HepG2 (cell line): ENCODE data around the gene TNFAIP8L1. TPM values are rescaled to one million over a fixed set of nuclear protein-coding genes. Genes with fewer than 3 reads are reported as not detected.

Source experiments
- AGO2 ChIP-seq: fragments of 200-400 bp; formaldehyde crosslinking; optimal IDR thresholded peaks from 2 replicates; pipeline ENCODE3; 2017; ENCODE audit warnings: mild to moderate bottlenecking, low read depth, low read length, moderate library complexity
- ARNT2 ChIP-seq: sonication (generic); formaldehyde crosslinking; IDR thresholded peaks from 2 replicates; pipeline ENCODE4 v1.8.0; 2022; ENCODE audit warnings: mild to moderate bottlenecking, low read depth, missing genetic modification reagents, moderate library complexity
- ATRX ChIP-seq: sonication (generic); formaldehyde crosslinking; IDR thresholded peaks from 2 replicates; pipeline ENCODE4 v1.4.0; 2020; ENCODE audit warnings: missing genetic modification reagents, borderline replicate concordance
- CAMTA2 ChIP-seq: sonication (generic); formaldehyde crosslinking; IDR thresholded peaks from 2 replicates; pipeline ENCODE4 v1.4.0; 2020; ENCODE audit warnings: mild to moderate bottlenecking, missing genetic modification reagents, borderline replicate concordance
- CENPT ChIP-seq: sonication (generic); formaldehyde crosslinking; IDR thresholded peaks from 2 replicates; pipeline ENCODE4 v1.8.0; 2022; ENCODE audit warnings: low read depth, mild to moderate bottlenecking, moderate library complexity, missing genetic modification reagents
- EED ChIP-seq: sonication (generic); formaldehyde crosslinking; IDR thresholded peaks from 2 replicates; pipeline ENCODE4 v1.5.0; 2020; ENCODE audit warnings: mild to moderate bottlenecking, missing genetic modification reagents
- HNF4A ChIP-seq: sonication (generic); formaldehyde crosslinking; IDR thresholded peaks from 2 replicates; pipeline ENCODE4 v1.4.0; 2020; ENCODE audit warnings: missing genetic modification reagents
- JARID2 ChIP-seq: sonication (generic); formaldehyde crosslinking; IDR thresholded peaks from 2 replicates; pipeline ENCODE4 v1.8.1; 2023; ENCODE audit warnings: missing genetic modification reagents, inconsistent platforms; ENCODE audit not compliant: insufficient replicate concordance
- MXD4 ChIP-seq: IDR thresholded peaks from 2 replicates; pipeline ENCODE4 v1.6.1; 2016; ENCODE audit warnings: mild to moderate bottlenecking, missing biosample characterization, missing genetic modification reagents
- POGZ ChIP-seq: sonication (generic); formaldehyde crosslinking; IDR thresholded peaks from 2 replicates; pipeline ENCODE4 v1.4.0; 2020; ENCODE audit warnings: mild to moderate bottlenecking, missing genetic modification reagents
- RCOR2 ChIP-seq: IDR thresholded peaks from 2 replicates; pipeline ENCODE4 v1.6.1; 2016; ENCODE audit warnings: missing biosample characterization, missing genetic modification reagents
- SETDB1 ChIP-seq: sonication (generic); formaldehyde crosslinking; IDR thresholded peaks from 2 replicates; pipeline ENCODE4 v1.5.1; 2020; ENCODE audit warnings: missing genetic modification reagents, mild to moderate bottlenecking, borderline replicate concordance
- SIN3B ChIP-seq: fragments of 150-350 bp; IDR thresholded peaks from 2 replicates; pipeline ENCODE4 v1.6.1; 2014; ENCODE audit warnings: low read length
- SOX6 ChIP-seq, 2 experiments: fragments of 450-650 bp in 1 of 2; sonication (generic) in 1 of 2; formaldehyde crosslinking in 1 of 2; IDR thresholded peaks; 2 replicates each; pipeline versions ENCODE4 v1.4.0 to v1.6.1; 2017 to 2020; ENCODE audit warnings: antibody characterized with exemption in 1 of 2, mild to moderate bottlenecking in 1 of 2, missing genetic modification reagents in 1 of 2
- ZKSCAN5 ChIP-seq: sonication (generic); formaldehyde crosslinking; IDR thresholded peaks from 2 replicates; pipeline ENCODE4 v1.5.1; 2020; ENCODE audit warnings: mild to moderate bottlenecking, missing genetic modification reagents
- ZNF326 ChIP-seq: sonication (generic); formaldehyde crosslinking; IDR thresholded peaks from 2 replicates; pipeline ENCODE4 v1.4.0; 2020; ENCODE audit warnings: missing genetic modification reagents, borderline replicate concordance
- ZNF839 ChIP-seq: sonication (generic); formaldehyde crosslinking; IDR thresholded peaks from 2 replicates; pipeline ENCODE4 v1.4.0; 2020; ENCODE audit warnings: missing genetic modification reagents, mild to moderate bottlenecking, borderline replicate concordance
- ZNF891 ChIP-seq: sonication (generic); formaldehyde crosslinking; IDR thresholded peaks from 2 replicates; pipeline ENCODE4 v1.5.0; 2020; ENCODE audit warnings: mild to moderate bottlenecking, missing genetic modification reagents
- polyA plus RNA-seq, 8 experiments: library from polyadenylated mRNA; depleted of rRNA in 3 of 8; stranded (reverse) in 7 of 8; unstranded in 1 of 8; fragments of >200 nt; fragmentation: Illumina TruSeq in 4 of 8; extraction: Trizol in 4 of 8; gene quantifications; 2 replicates each; pipeline versions ENCODE4 v1.2.1 to v1.2.3, GENCODE V29; 2011 to 2016; ENCODE audit warnings: low read depth in 4 of 8, missing spikeins in 1 of 8, mixed read lengths in 1 of 8; ENCODE audit not compliant: insufficient read depth in 1 of 8
- total RNA-seq, 5 experiments: library from RNA; depleted of rRNA; stranded (reverse); fragments of >200 nt; fragmentation: Illumina TruSeq; extraction: Trizol; gene quantifications; 2 replicates each; pipeline ENCODE4 v1.2.3, GENCODE V29; 2016; ENCODE audit warnings: low read depth in 1 of 5
- TF ChIP-seq, protein P1 (sequence below): IDR thresholded peaks from 2 replicates; pipeline ENCODE4 v1.6.1; 2012; ENCODE audit warnings: inconsistent platforms
- TF ChIP-seq, protein P2 (sequence below): sonication (generic); formaldehyde crosslinking; IDR thresholded peaks from 2 replicates; pipeline ENCODE4 v1.4.0; 2020; ENCODE audit warnings: missing genetic modification reagents
- TF ChIP-seq, protein P3 (sequence below): sonication (generic); formaldehyde crosslinking; IDR thresholded peaks from 2 replicates; pipeline ENCODE4 v1.4.0; 2020; ENCODE audit warnings: missing genetic modification reagents, borderline replicate concordance

Gene TNFAIP8L1
- total and polyA plus RNA-seq, 2 of the 13 experiments (the other 11 are each of a cell fraction or from before 2014, with no cell fraction given) = 13.4 to 21.4 TPM

DNA sequence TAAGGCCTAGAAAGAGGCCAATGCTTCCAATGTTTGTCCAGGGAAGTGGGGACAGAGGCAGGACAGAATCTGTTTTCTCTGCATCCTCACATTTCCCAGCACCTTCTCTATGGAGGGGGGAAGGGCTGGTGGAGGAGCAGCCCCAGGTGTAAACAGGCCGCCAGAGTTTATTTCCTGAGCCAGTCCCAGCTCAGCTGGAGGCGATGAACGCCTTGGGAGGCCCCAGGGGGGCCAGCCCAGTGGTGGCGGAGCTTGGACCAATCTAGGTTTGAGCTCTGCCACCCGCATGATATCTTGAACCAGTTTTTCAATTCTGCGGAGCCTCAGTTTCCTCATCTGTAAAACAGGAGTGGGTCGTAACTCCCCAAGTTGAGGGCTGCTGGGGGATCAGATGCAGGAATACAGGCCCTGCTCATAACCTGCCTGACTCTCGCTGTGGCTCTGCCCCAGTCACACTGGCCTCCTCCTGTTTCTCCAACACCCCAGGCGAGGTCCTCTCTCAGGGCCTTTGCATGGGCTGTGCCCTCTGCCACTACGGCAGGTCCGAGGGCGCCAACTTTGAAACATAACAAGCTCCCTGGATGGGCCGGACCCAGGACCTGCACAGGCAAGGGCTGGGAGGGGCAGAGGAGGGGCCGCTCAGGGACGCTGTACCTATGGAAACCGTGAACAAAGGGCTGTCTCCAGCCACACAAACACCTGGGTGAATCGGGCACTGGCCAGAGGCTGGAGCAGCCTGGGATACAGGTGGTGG is 1.1 kb downstream of the TNFAIP8L1 start (continued):
- TF ChIP-seq EED (CRISPR knock-in tag) = no peak
- TF ChIP-seq JARID2 (CRISPR knock-in tag) = no peak
- no peak for TF ChIP-seq HNF4A (CRISPR knock-in tag)
- 0 out of 2 replicates have a peak, but pooled peaks have one; percentile 8 for TF ChIP-seq ARNT2 (CRISPR knock-in tag)
- TF ChIP-seq, protein P1, sequence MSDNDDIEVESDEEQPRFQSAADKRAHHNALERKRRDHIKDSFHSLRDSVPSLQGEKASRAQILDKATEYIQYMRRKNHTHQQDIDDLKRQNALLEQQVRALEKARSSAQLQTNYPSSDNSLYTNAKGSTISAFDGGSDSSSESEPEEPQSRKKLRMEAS = 0 out of 2 replicates have a peak, but pooled peaks have one; percentile 21
- TF ChIP-seq ZNF326 = no peak
- peak; percentile 38 for TF ChIP-seq AGO2
- TF ChIP-seq CAMTA2 (CRISPR knock-in tag) = no peak
- TF ChIP-seq SOX6 (IDR thresholded peaks at IDR 0.05) = no peak
- TF ChIP-seq SOX6 (CRISPR knock-in tag; IDR thresholded peaks at IDR 0.05) = peak; percentile 35; the same call in 1 of the 2 replicates
- no peak for TF ChIP-seq ATRX (CRISPR knock-in tag)
- no peak for TF ChIP-seq ZNF839
- TF ChIP-seq SETDB1 (CRISPR knock-in tag) = 0 out of 2 replicates have a peak, but pooled peaks have one; percentile 15
- 0 out of 2 replicates have a peak, but pooled peaks have one; percentile 55 for TF ChIP-seq MXD4 (CRISPR knock-in tag)
- no peak for TF ChIP-seq CENPT (CRISPR knock-in tag)
- TF ChIP-seq, protein P2, sequence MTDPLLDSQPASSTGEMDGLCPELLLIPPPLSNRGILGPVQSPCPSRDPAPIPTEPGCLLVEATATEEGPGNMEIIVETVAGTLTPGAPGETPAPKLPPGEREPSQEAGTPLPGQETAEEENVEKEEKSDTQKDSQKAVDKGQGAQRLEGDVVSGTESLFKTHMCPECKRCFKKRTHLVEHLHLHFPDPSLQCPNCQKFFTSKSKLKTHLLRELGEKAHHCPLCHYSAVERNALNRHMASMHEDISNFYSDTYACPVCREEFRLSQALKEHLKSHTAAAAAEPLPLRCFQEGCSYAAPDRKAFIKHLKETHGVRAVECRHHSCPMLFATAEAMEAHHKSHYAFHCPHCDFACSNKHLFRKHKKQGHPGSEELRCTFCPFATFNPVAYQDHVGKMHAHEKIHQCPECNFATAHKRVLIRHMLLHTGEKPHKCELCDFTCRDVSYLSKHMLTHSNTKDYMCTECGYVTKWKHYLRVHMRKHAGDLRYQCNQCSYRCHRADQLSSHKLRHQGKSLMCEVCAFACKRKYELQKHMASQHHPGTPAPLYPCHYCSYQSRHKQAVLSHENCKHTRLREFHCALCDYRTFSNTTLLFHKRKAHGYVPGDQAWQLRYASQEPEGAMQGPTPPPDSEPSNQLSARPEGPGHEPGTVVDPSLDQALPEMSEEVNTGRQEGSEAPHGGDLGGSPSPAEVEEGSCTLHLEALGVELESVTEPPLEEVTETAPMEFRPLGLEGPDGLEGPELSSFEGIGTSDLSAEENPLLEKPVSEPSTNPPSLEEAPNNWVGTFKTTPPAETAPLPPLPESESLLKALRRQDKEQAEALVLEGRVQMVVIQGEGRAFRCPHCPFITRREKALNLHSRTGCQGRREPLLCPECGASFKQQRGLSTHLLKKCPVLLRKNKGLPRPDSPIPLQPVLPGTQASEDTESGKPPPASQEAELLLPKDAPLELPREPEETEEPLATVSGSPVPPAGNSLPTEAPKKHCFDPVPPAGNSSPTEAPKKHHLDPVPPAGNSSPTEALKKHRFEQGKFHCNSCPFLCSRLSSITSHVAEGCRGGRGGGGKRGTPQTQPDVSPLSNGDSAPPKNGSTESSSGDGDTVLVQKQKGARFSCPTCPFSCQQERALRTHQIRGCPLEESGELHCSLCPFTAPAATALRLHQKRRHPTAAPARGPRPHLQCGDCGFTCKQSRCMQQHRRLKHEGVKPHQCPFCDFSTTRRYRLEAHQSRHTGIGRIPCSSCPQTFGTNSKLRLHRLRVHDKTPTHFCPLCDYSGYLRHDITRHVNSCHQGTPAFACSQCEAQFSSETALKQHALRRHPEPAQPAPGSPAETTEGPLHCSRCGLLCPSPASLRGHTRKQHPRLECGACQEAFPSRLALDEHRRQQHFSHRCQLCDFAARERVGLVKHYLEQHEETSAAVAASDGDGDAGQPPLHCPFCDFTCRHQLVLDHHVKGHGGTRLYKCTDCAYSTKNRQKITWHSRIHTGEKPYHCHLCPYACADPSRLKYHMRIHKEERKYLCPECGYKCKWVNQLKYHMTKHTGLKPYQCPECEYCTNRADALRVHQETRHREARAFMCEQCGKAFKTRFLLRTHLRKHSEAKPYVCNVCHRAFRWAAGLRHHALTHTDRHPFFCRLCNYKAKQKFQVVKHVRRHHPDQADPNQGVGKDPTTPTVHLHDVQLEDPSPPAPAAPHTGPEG (CRISPR knock-in tag) = 0 out of 2 replicates have a peak, but pooled peaks have one; percentile 25
- no peak for TF ChIP-seq POGZ (CRISPR knock-in tag)
- TF ChIP-seq RCOR2 = no peak
- TF ChIP-seq ZKSCAN5 (CRISPR knock-in tag) = no peak
- TF ChIP-seq ZNF891 = no peak
- TF ChIP-seq, protein P3, sequence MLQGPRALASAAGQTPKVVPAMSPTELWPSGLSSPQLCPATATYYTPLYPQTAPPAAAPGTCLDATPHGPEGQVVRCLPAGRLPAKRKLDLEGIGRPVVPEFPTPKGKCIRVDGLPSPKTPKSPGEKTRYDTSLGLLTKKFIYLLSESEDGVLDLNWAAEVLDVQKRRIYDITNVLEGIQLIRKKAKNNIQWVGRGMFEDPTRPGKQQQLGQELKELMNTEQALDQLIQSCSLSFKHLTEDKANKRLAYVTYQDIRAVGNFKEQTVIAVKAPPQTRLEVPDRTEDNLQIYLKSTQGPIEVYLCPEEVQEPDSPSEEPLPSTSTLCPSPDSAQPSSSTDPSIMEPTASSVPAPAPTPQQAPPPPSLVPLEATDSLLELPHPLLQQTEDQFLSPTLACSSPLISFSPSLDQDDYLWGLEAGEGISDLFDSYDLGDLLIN = no peak
- TF ChIP-seq SIN3B = peak; percentile 59; the same call in 1 of the 2 replicates
